DOHH2 (cell line): ENCODE measurements around the gene CDKN1A.

Experiments
- H3F3A ChIP-seq: fragments of 200-600 bp; sonication (generic), shearing (Covaris generic); 2 replicates; pipeline ENCODE4 v1.6.0; 2016; ENCODE audit warnings: antibody characterized with exemption, mild to moderate bottlenecking; ENCODE audit not compliant: control insufficient read depth, insufficient read depth
- H3K27ac ChIP-seq: fragments of 200-600 bp; sonication (generic); 2 replicates; pipeline ENCODE4 v1.5.1; 2014; ENCODE audit warnings: low read depth, mild to moderate bottlenecking, low read length, moderate library complexity
- H3K27me3 ChIP-seq: fragments of 200-600 bp; sonication (generic); 2 replicates; pipeline ENCODE4 v1.6.1; 2014; ENCODE audit warnings: mild to moderate bottlenecking, low read length, mixed read lengths; ENCODE audit not compliant: control insufficient read depth
- H3K36me3 ChIP-seq: fragments of 200-600 bp; sonication (generic); 2 replicates; pipeline ENCODE4 v1.6.1; 2014; ENCODE audit warnings: mild to moderate bottlenecking, low read length, moderate library complexity, mixed read lengths; ENCODE audit not compliant: control insufficient read depth
- H3K4me1 ChIP-seq: fragments of 200-600 bp; sonication (generic); 2 replicates; pipeline ENCODE4 v1.6.1; 2014; ENCODE audit warnings: mild to moderate bottlenecking, low read length, mixed read lengths; ENCODE audit not compliant: control insufficient read depth
- H3K4me2 ChIP-seq: fragments of 200-600 bp; sonication (generic); 2 replicates; pipeline ENCODE4 v1.6.0; 2014; ENCODE audit warnings: mild to moderate bottlenecking, low read length, moderate library complexity
- H3K4me3 ChIP-seq: fragments of 200-600 bp; sonication (generic); 2 replicates; pipeline ENCODE4 v1.5.1; 2014; ENCODE audit warnings: mild to moderate bottlenecking, low read length, mixed read lengths
- H3K79me2 ChIP-seq: fragments of 200-600 bp; sonication (generic); 2 replicates; pipeline ENCODE4 v1.6.1; 2014; ENCODE audit warnings: mild to moderate bottlenecking, low read length, mixed read lengths; ENCODE audit not compliant: control insufficient read depth
- H3K9me2 ChIP-seq: fragments of 200-600 bp; sonication (generic); replicated peaks from 2 replicates; pipeline ENCODE4 v1.6.1; 2014; ENCODE audit warnings: mild to moderate bottlenecking, low read length, mixed read lengths; ENCODE audit not compliant: control insufficient read depth
- H3K9me3 ChIP-seq: fragments of 200-600 bp; sonication (generic); 2 replicates; pipeline ENCODE4 v1.6.1; 2014; ENCODE audit warnings: antibody characterized with exemption, low read length, mixed read lengths; ENCODE audit not compliant: control insufficient read depth, insufficient read depth
- H4K20me1 ChIP-seq: fragments of 200-600 bp; sonication (generic); 2 replicates; pipeline ENCODE4 v1.6.0; 2014; ENCODE audit warnings: low read depth, mild to moderate bottlenecking, antibody characterized with exemption, low read length, moderate library complexity; ENCODE audit not compliant: control insufficient read depth, insufficient read depth
- CTCF ChIP-seq: fragments of 200-600 bp; sonication (generic); IDR thresholded peaks from one replicate; pipeline ENCODE4 v1.5.1; 2014; ENCODE audit warnings: antibody characterized with exemption, mild to moderate bottlenecking, low read depth, low read length; ENCODE audit not compliant: poor library complexity, severe bottlenecking
- EZH2phosphoT487 ChIP-seq: fragments of 200-600 bp; sonication (generic); IDR thresholded peaks from 2 replicates; pipeline ENCODE4 v1.6.1; 2017; ENCODE audit warnings: borderline replicate concordance, mild to moderate bottlenecking, antibody characterized with exemption, low read length, moderate library complexity, mixed read lengths

The CDKN1A gene

GRCh38 chr6:36656441-36656840 lies 22.1 kb upstream of the CDKN1A start:
- H3K4me2 ChIP-seq, result no peak overlapping the region
- H3K27ac ChIP-seq, result no peak overlapping the region
- no peaks in the 10 kb centered on the region for H3F3A ChIP-seq
- no peaks in the 10 kb centered on the region for H3K9me2 ChIP-seq
- TF ChIP-seq CTCF (no peak), EZH2phosphoT487 (no peak)
- no peaks in the 10 kb centered on the region for H3K36me3 ChIP-seq
- H3K4me1 ChIP-seq, result peaks cover 67% of the 10 kb centered on the region
- no peaks in the 10 kb centered on the region for H3K79me2 ChIP-seq
- no peaks in the 10 kb centered on the region for H4K20me1 ChIP-seq
- H3K4me3 ChIP-seq, result no peak overlapping the region
- no peaks in the 10 kb centered on the region for H3K9me3 ChIP-seq
- H3K27me3 ChIP-seq, result peaks cover 11% of the 10 kb centered on the region; the same call in 1 of the 2 replicates

- H3K27ac ChIP-seq, result no peak overlapping the region
- H3K9me2 ChIP-seq, result no peaks in the 10 kb centered on the region
- no peaks in the 10 kb centered on the region for H3K36me3 ChIP-seq
- peaks cover 71% of the 10 kb centered on the region for H3K4me1 ChIP-seq
- H3F3A ChIP-seq, result no peaks in the 10 kb centered on the region
- H4K20me1 ChIP-seq, result no peaks in the 10 kb centered on the region
- no peaks in the 10 kb centered on the region for H3K9me3 ChIP-seq
- peak overlapping the region; percentile 80; the same call in 1 of the 2 replicates for H3K4me2 ChIP-seq
- H3K4me3 ChIP-seq, result no peak overlapping the region
- H3K27me3 ChIP-seq, result peaks cover 11% of the 10 kb centered on the region; the same call in 1 of the 2 replicates
- TF ChIP-seq CTCF (no peak), EZH2phosphoT487 (no peak)
- no peaks in the 10 kb centered on the region for H3K79me2 ChIP-seq
Observed at GRCh38 chr6:36657271-36657670, 21.2 kb upstream of the CDKN1A start.

- Histone ChIP-seq H3K79me2 (no peaks in the 10 kb centered on the region), H3K4me1 (peaks cover 79% of the 10 kb centered on the region), H4K20me1 (no peaks in the 10 kb centered on the region), H3K27ac (no peak overlapping the region), H3F3A (no peaks in the 10 kb centered on the region), H3K4me2 (peak overlapping the region; percentile 80), H3K4me3 (no peak overlapping the region), H3K9me2 (no peaks in the 10 kb centered on the region), H3K27me3 (peaks cover 14% of the 10 kb centered on the region), H3K36me3 (no peaks in the 10 kb centered on the region), H3K9me3 (no peaks in the 10 kb centered on the region)
- TF ChIP-seq CTCF (no peak), EZH2phosphoT487 (no peak)
Observed at GRCh38 chr6:36657942-36658544, 20.5 kb upstream of the CDKN1A start.
